H1 (cell line): ENCODE measurements around the gene ALDH1B1. TPM values are rescaled to one million over a fixed set of nuclear protein-coding genes. Genes with fewer than 3 reads are reported as not detected.

Source experiments
- CTCF ChIA-PET: fragments of 300-600 bp; sonication (Branson Sonifier 250); formaldehyde crosslinking; loops from one replicate; lab custom pipeline; 2021; ENCODE audit not compliant: partially characterized antibody; lab: Charles Lee
- POLR2A ChIA-PET: fragments of 300-600 bp; sonication (Branson Sonifier 250); formaldehyde crosslinking; loops from one replicate; lab custom pipeline; 2021; ENCODE audit warnings: inconsistent platforms; ENCODE audit not compliant: partially characterized antibody; lab: Charles Lee
- DNase-seq, 2 experiments: peaks; one replicate each; pipeline versions ENCODE4 v3.0.0 to v3.0.0-alpha.2; 2010 to 2022; ENCODE audit warnings: low spot score in 2 of 2, low read depth in 1 of 2, mixed read lengths in 1 of 2
- FAIRE-seq: peaks from 2 replicates; lab custom pipeline; 2011; peaks lifted over from hg19 to GRCh38; lab: Jason Lieb, UNC
- H2AFZ ChIP-seq: 2 replicates; pipeline ENCODE4 v1.8.1; 2012; ENCODE audit warnings: low read length, inconsistent platforms
- H2AK5ac ChIP-seq: 2 replicates; pipeline ENCODE4 v1.6.1; 2013; ENCODE audit warnings: low read depth, low read length
- H2BK120ac ChIP-seq: replicated peaks from 2 replicates; pipeline ENCODE3; 2013; ENCODE audit warnings: low read depth, low read length, inconsistent platforms
- H2BK12ac ChIP-seq: 2 replicates; pipeline ENCODE4 v1.6.1; 2013; ENCODE audit warnings: low read depth, low read length
- H2BK15ac ChIP-seq: 2 replicates; pipeline ENCODE4 v1.6.1; 2013; ENCODE audit warnings: low read length
- H2BK20ac ChIP-seq: 2 replicates; pipeline ENCODE4 v1.6.1; 2013; ENCODE audit warnings: low read length
- H2BK5ac ChIP-seq: 2 replicates; pipeline ENCODE4 v1.6.1; 2013; ENCODE audit warnings: low read depth, low read length
- H3K14ac ChIP-seq: 2 replicates; pipeline ENCODE4 v1.6.1; 2013; ENCODE audit warnings: inconsistent platforms; ENCODE audit not compliant: insufficient read length
- H3K18ac ChIP-seq: 2 replicates; pipeline ENCODE4 v1.6.1; 2013; ENCODE audit warnings: low read length; ENCODE audit errors: extremely low read depth
- H3K23ac ChIP-seq: 2 replicates; pipeline ENCODE4 v1.6.1; 2013; ENCODE audit warnings: inconsistent platforms; ENCODE audit not compliant: insufficient read length
- H3K23me2 ChIP-seq: 2 replicates; pipeline ENCODE4 v1.6.1; 2013; ENCODE audit warnings: low read depth, low read length
- H3K27ac ChIP-seq: 2 replicates; pipeline ENCODE4 v1.6.1; 2011; ENCODE audit warnings: low read depth, low read length, inconsistent platforms
- H3K27me3 ChIP-seq, 4 experiments: replicated peaks in 1 of 4; 1 replicate in 1 of 4; 2 replicates in 3 of 4; pipeline versions ENCODE4 v1.6.1 to v1.8.1; 2011 to 2013; ENCODE audit warnings: low read length in 3 of 4, mild to moderate bottlenecking in 3 of 4, inconsistent platforms in 2 of 4, mixed read lengths in 2 of 4, moderate library complexity in 1 of 4; ENCODE audit not compliant: control insufficient read depth in 3 of 4, insufficient read depth in 3 of 4; ENCODE audit errors: extremely low read depth in 1 of 4
- H3K36me3 ChIP-seq, 4 experiments: 2 replicates each; pipeline versions ENCODE4 v1.6.1 to v1.8.1; 2011 to 2013; ENCODE audit warnings: mild to moderate bottlenecking in 4 of 4, low read length in 3 of 4, moderate library complexity in 2 of 4, control low read depth in 1 of 4, inconsistent platforms in 1 of 4; ENCODE audit not compliant: insufficient read depth in 4 of 4, control insufficient read depth in 2 of 4
- H3K4ac ChIP-seq: replicated peaks from 2 replicates; pipeline ENCODE3; 2013; ENCODE audit warnings: low read length, low read depth, mixed read lengths, inconsistent platforms; ENCODE audit not compliant: insufficient read length
- H3K4me1 ChIP-seq, 4 experiments: replicated peaks in 1 of 4; 1 replicate in 1 of 4; 2 replicates in 3 of 4; pipeline versions ENCODE4 v1.6.1 to v1.8.1; 2011 to 2013; ENCODE audit warnings: low read length in 3 of 4, inconsistent platforms in 2 of 4, mixed read lengths in 1 of 4; ENCODE audit not compliant: insufficient read depth in 4 of 4, control insufficient read depth in 3 of 4
- H3K4me2 ChIP-seq, 2 experiments: 2 replicates each; pipeline versions ENCODE4 v1.6.1 to v1.8.1; 2011 to 2013; ENCODE audit warnings: low read depth in 2 of 2, low read length in 2 of 2, control low read depth in 1 of 2, inconsistent platforms in 1 of 2, mild to moderate bottlenecking in 1 of 2; ENCODE audit not compliant: insufficient read depth in 1 of 2
- H3K4me3 ChIP-seq, 4 experiments: fragments of 200-600, 300-600 bp in 1 of 4; sonication (generic), shearing (Covaris generic), sonication (Bioruptor Twin) in 1 of 4; 2 replicates each; pipeline versions ENCODE4 v1.5.1 to v1.8.1; 2011 to 2016; ENCODE audit warnings: low read length in 4 of 4, low read depth in 3 of 4, control low read depth in 2 of 4, inconsistent platforms in 2 of 4, mild to moderate bottlenecking in 2 of 4, mixed read lengths in 1 of 4, moderate library complexity in 1 of 4; ENCODE audit not compliant: insufficient read depth in 2 of 4; ENCODE audit errors: extremely low read depth in 1 of 4
- H3K56ac ChIP-seq: replicated peaks from 2 replicates; pipeline ENCODE3; 2013; ENCODE audit warnings: low read depth, mild to moderate bottlenecking, mixed read lengths, low read length, inconsistent platforms; ENCODE audit not compliant: insufficient read length
- H3K79me1 ChIP-seq: 2 replicates; pipeline ENCODE4 v1.6.1; 2013; ENCODE audit warnings: low read depth, low read length, control low read depth
- H3K79me2 ChIP-seq, 2 experiments: 2 replicates each; pipeline versions ENCODE4 v1.6.1 to v1.8.1; 2012 to 2013; ENCODE audit warnings: low read length in 2 of 2, mild to moderate bottlenecking in 2 of 2, inconsistent platforms in 1 of 2; ENCODE audit not compliant: insufficient read depth in 2 of 2, control insufficient read depth in 1 of 2
- H3K9ac ChIP-seq, 4 experiments: replicated peaks in 1 of 4; 1 replicate in 1 of 4; 2 replicates in 3 of 4; pipeline versions ENCODE4 v1.6.1 to v1.8.1; 2011 to 2013; ENCODE audit warnings: low read depth in 3 of 4, low read length in 3 of 4, control low read depth in 2 of 4, mild to moderate bottlenecking in 2 of 4, moderate library complexity in 2 of 4, inconsistent platforms in 1 of 4; ENCODE audit errors: extremely low read depth in 1 of 4
- H3K9me3 ChIP-seq, 2 experiments: 2 replicates each; pipeline versions ENCODE4 v1.6.1 to v1.8.1; 2012 to 2013; ENCODE audit warnings: mild to moderate bottlenecking in 2 of 2, moderate library complexity in 2 of 2, control low read depth in 1 of 2, inconsistent platforms in 1 of 2, low read depth in 1 of 2, low read length in 1 of 2, mixed read lengths in 1 of 2; ENCODE audit not compliant: insufficient read depth in 2 of 2
- H4K20me1 ChIP-seq, 2 experiments: replicated peaks in 1 of 2; 2 replicates each; pipeline versions ENCODE3 to v1.8.1; 2011 to 2013; ENCODE audit warnings: inconsistent platforms in 2 of 2, low read length in 2 of 2, mild to moderate bottlenecking in 1 of 2; ENCODE audit not compliant: insufficient read depth in 2 of 2, control insufficient read depth in 1 of 2
- H4K5ac ChIP-seq: 2 replicates; pipeline ENCODE4 v1.6.1; 2013; ENCODE audit warnings: low read length, low read depth, mixed read lengths, inconsistent platforms; ENCODE audit not compliant: insufficient read length
- H4K8ac ChIP-seq: 2 replicates; pipeline ENCODE4 v1.8.0; 2013; ENCODE audit warnings: mild to moderate bottlenecking, moderate library complexity, low read length, inconsistent platforms; ENCODE audit not compliant: insufficient read depth; ENCODE audit errors: extremely low read depth
- H4K91ac ChIP-seq: replicated peaks from 2 replicates; pipeline ENCODE3; 2013; ENCODE audit warnings: low read length, mixed read lengths, inconsistent platforms; ENCODE audit not compliant: insufficient read length
- ASH2L ChIP-seq: fragments of 200-600, 300-600 bp; sonication (generic); IDR thresholded peaks from one replicate; pipeline ENCODE4 v1.7.1; 2017; ENCODE audit warnings: low read length
- BCL11A ChIP-seq, 2 experiments: IDR thresholded peaks; one replicate each; pipeline ENCODE4 v1.6.1; 2011; ENCODE audit warnings: low read depth in 2 of 2, low read length in 2 of 2, mild to moderate bottlenecking in 2 of 2
- CREB1 ChIP-seq: IDR thresholded peaks from 2 replicates; pipeline ENCODE4 v1.6.1; 2012; ENCODE audit warnings: inconsistent platforms
- EP300 ChIP-seq, 2 experiments: IDR thresholded peaks; 1 replicate in 1 of 2; 2 replicates in 1 of 2; pipeline ENCODE4 v1.6.1; 2011 to 2012; ENCODE audit warnings: low read depth in 2 of 2, low read length in 2 of 2, mild to moderate bottlenecking in 2 of 2, borderline replicate concordance in 1 of 2, inconsistent platforms in 1 of 2, moderate library complexity in 1 of 2
- MAFK ChIP-seq: IDR thresholded peaks from 2 replicates; pipeline ENCODE4 v1.6.1; 2012; ENCODE audit warnings: low read depth, mild to moderate bottlenecking, improper control_type of control experiment, low read length
- POLR2A ChIP-seq, 2 experiments: IDR thresholded peaks; 1 replicate in 1 of 2; 2 replicates in 1 of 2; pipeline ENCODE4 v1.6.1; 2011; ENCODE audit warnings: low read depth in 2 of 2, low read length in 2 of 2, mild to moderate bottlenecking in 2 of 2; ENCODE audit errors: control extremely low read depth in 1 of 2
- POU5F1 ChIP-seq: IDR thresholded peaks from 2 replicates; pipeline ENCODE4 v1.6.1; 2011; ENCODE audit warnings: low read depth, mild to moderate bottlenecking, low read length, moderate library complexity
- RBBP5 ChIP-seq: IDR thresholded peaks from 2 replicates; pipeline ENCODE4 v1.7.1; 2012; ENCODE audit warnings: low read depth, mild to moderate bottlenecking, inconsistent platforms, low read length, moderate library complexity, borderline replicate concordance
- SAP30 ChIP-seq: fragments of 300-600 bp; sonication (generic); IDR thresholded peaks from 2 replicates; pipeline ENCODE4 v1.7.1; 2012; ENCODE audit warnings: low read length, moderate library complexity, mild to moderate bottlenecking, inconsistent platforms; ENCODE audit not compliant: insufficient read depth, insufficient replicate concordance
- SIX5 ChIP-seq: IDR thresholded peaks from 2 replicates; pipeline ENCODE4 v1.6.1; 2011; ENCODE audit warnings: mild to moderate bottlenecking, low read depth, low read length
- SP2 ChIP-seq: IDR thresholded peaks from 2 replicates; pipeline ENCODE4 v1.6.1; 2012; ENCODE audit warnings: mild to moderate bottlenecking, low read length, inconsistent platforms
- SP4 ChIP-seq: IDR thresholded peaks from 2 replicates; pipeline ENCODE4 v1.6.1; 2012; ENCODE audit warnings: low read length, inconsistent platforms
- SUZ12 ChIP-seq: fragments of 200-600 bp; sonication (generic); IDR thresholded peaks from 2 replicates; pipeline ENCODE4 v1.6.1; 2012; ENCODE audit warnings: mild to moderate bottlenecking, inconsistent platforms, low read length, moderate library complexity, mixed read lengths
- WGBS, 2 experiments: shearing (Covaris generic) in 1 of 2; methylation state at CpG; one replicate each; pipeline versions ENCODE4 v1.1.6 to v1.1.7; 2013 to 2015; ENCODE audit warnings: low lambda C conversion rate in 2 of 2, mixed read lengths in 2 of 2, inconsistent platforms in 1 of 2, low coverage in 1 of 2, missing lambda C conversion rate in 1 of 2; ENCODE audit not compliant: insufficient replicate concordance in 2 of 2, insufficient coverage in 1 of 2, insufficient read length in 1 of 2; ENCODE audit errors: extremely low coverage in 1 of 2, missing lambda C conversion rate in 1 of 2; 5-methylcytosine and 5-hydroxymethylcytosine counted together
- polyA plus RNA-seq, 7 experiments: library from polyadenylated mRNA; depleted of rRNA in 3 of 7; stranded (reverse) in 5 of 7; unstranded in 2 of 7; fragments of >200 nt in 5 of 7; fragments of 200-250 nt in 2 of 7; gene quantifications; 1 replicate in 5 of 7; 2 replicates in 1 of 7; 4 replicates in 1 of 7; pipeline versions ENCODE4 v1.2.1 to v1.2.3, GENCODE V29; 2011 to 2013; ENCODE audit warnings: missing spikeins in 2 of 7, mixed read lengths in 2 of 7
- total RNA-seq: library from RNA; stranded (reverse); fragmentation: NEBNext Ultra II Directional; extraction: Animal tissue kit (Norgen Biotek cat#: 25700); gene quantifications from 2 replicates; pipeline ENCODE4 v1.2.1, GENCODE V29; 2021

Gene ALDH1B1
- total and polyA plus RNA-seq, 2 of the 8 experiments (the other 6 are each of a cell fraction or from before 2014, with no cell fraction given): 41.6 to 78.7 TPM

- H3K23me2 ChIP-seq: peaks cover 7% of the 10 kb centered on the region; the same call in 1 of the 2 replicates
- H3K4me1 ChIP-seq: peaks cover 8 to 28% (median 15%) of the 10 kb centered on the region in 4 experiments
- no peaks in the 10 kb centered on the region for H3K9me3 ChIP-seq
- no peak overlapping the region for H3K14ac ChIP-seq
- H4K5ac ChIP-seq: no peak overlapping the region
- H3K4ac ChIP-seq: no peak overlapping the region
- H3K56ac ChIP-seq: no peak overlapping the region
- WGBS, 2 experiments: 35% methylated on average over 9 of the region's 9 CpGs; no CpG with 5 or more reads in 1 of the 2 experiments
- peaks cover 0 to 1% of the 10 kb centered on the region in 2 experiments for H4K20me1 ChIP-seq
- H3K27me3 ChIP-seq: peaks cover 11 to 27% (median 24%) of the 10 kb centered on the region in 4 experiments
- no peak overlapping the region for H2BK20ac ChIP-seq
- CTCF ChIA-PET: interaction anchor here (1.1 to 3.4 kb wide), 3 partner anchors 11 to 20 kb away, joined by 3 to 18 read pairs (median 4); no protein-coding TSS in a partner anchor
- no peak overlapping the region for H3K27ac ChIP-seq
- H4K91ac ChIP-seq: no peak overlapping the region
- H3K23ac ChIP-seq: no peak overlapping the region
- peak overlapping the region; percentile 59 to 60; a peak in 3 of 4 replicates for H3K4me2 ChIP-seq
- H3K18ac ChIP-seq: no peak overlapping the region
- DNase-seq: no peak
- no peak overlapping the region for H4K8ac ChIP-seq
- no peak overlapping the region for H3K9ac ChIP-seq
- POLR2A ChIA-PET: no interaction called here
- no peak overlapping the region for H2BK5ac ChIP-seq
- H2AFZ ChIP-seq: no peak overlapping the region
- peak overlapping the region in 3 of 4 experiments; percentile 15 to 24 (median 16); a peak in 2 of 8 replicates for H3K4me3 ChIP-seq
- H2BK120ac ChIP-seq: no peak overlapping the region
- peak; percentile 55 for FAIRE-seq
- H3K79me1 ChIP-seq: no peaks in the 10 kb centered on the region
- no peak overlapping the region for H2BK15ac ChIP-seq
- H3K79me2 ChIP-seq: no peaks in the 10 kb centered on the region
- no peak overlapping the region for H2AK5ac ChIP-seq
- no peak overlapping the region for H2BK12ac ChIP-seq
- H3K36me3 ChIP-seq: no peaks in the 10 kb centered on the region
- no peak for TF ChIP-seq EP300 (IDR thresholded peaks at IDR 0.05; ENCODE audit: borderline replicate concordance in 1 of 2, low read depth in 2 of 2, low read length in 2 of 2)
- TF ChIP-seq SAP30: peak; percentile 21
- no peak for TF ChIP-seq SIX5
- TF ChIP-seq SP4: no peak
- no peak for TF ChIP-seq POU5F1
- TF ChIP-seq CREB1: no peak
- no peak for TF ChIP-seq SP2
- TF ChIP-seq ASH2L: no peak
- no peak for TF ChIP-seq SUZ12
- no peak for TF ChIP-seq POLR2A (IDR thresholded peaks at IDR 0.05; ENCODE audit: control extremely low read depth in 1 of 2, low read depth in 2 of 2, low read length in 2 of 2)
- no peak for TF ChIP-seq BCL11A (IDR thresholded peaks at IDR 0.05; ENCODE audit: low read depth in 2 of 2, low read length in 2 of 2)
- TF ChIP-seq RBBP5: no peak
- TF ChIP-seq MAFK: no peak
Measured at GRCh38 chr9:38421498-38422211, 29.2 kb downstream of the ALDH1B1 start.
